ENCODE results near the gene RFC5. TPM values are rescaled to one million over a fixed set of nuclear protein-coding genes. Genes with fewer than 3 reads are reported as not detected.

RFC5 gene
- total and polyA plus RNA-seq, 2 of the 4 experiments (the other 2 are of a cell fraction) = 14.7 to 20.1 TPM

DNA sequence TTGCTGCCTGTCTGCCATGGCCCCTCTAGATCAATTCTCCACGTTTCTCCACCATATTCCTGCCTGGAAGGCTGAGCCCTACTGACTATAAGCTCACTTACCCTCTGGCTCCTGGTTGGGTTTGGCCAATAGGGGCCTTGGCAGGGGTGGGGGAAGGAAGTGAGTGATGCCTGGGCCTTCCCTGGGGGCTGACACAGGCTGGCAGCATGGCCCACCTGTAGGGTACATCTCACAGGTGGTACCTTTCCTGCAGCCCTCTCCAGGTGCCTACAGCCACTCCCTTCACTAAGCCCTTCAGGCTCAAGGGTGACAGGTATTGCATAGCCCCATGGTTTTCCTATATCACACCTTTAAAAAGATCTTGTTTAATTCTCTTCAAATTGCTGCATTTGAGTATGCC, 3.5 kb downstream of the RFC5 start:
- Histone ChIP-seq H3K18ac (ENCODE audit: low read depth, low read length) (no peak overlapping the region), H3K23ac (ENCODE audit: low read depth, low read length) (no peak overlapping the region), H2BK5ac (ENCODE audit: low read depth, low read length, poor library complexity, severe bottlenecking) (no peak overlapping the region), H2BK15ac (ENCODE audit: low read depth, low read length) (no peak overlapping the region), H2AK9ac (replicated peaks; ENCODE audit: low read depth, low read length, poor library complexity) (no peak overlapping the region), H3K9me3 (ENCODE audit: control insufficient read depth, insufficient read depth, low read length) (no peaks in the 10 kb centered on the region), H3K4ac (ENCODE audit: low read depth, low read length) (no peak overlapping the region), H3K36me3 (ENCODE audit: control insufficient read depth, insufficient read depth, low read length) (peaks cover 10% of the 10 kb centered on the region), H2BK120ac (ENCODE audit: low read depth, low read length) (no peak overlapping the region), H2BK20ac (ENCODE audit: low read depth, low read length) (no peak overlapping the region), H2AK5ac (ENCODE audit: low read depth, low read length) (no peak overlapping the region), H4K8ac (ENCODE audit: low read depth in 2 of 2, low read length in 2 of 2) (no peak overlapping the region), H3K4me2 (ENCODE audit: low read depth, low read length) (no peak overlapping the region), H3K9ac (ENCODE audit: low read depth, low read length) (no peak overlapping the region), H3K14ac (replicated peaks; ENCODE audit: low read depth, low read length) (no peak overlapping the region), H3K9me1 (ENCODE audit: insufficient read depth, low read length) (no peaks in the 10 kb centered on the region), H3K4me3 (ENCODE audit: insufficient read depth, low read depth, low read length) (no peak overlapping the region), H4K91ac (ENCODE audit: insufficient read depth, low read depth, low read length) (no peak overlapping the region), H3K79me1 (ENCODE audit: low read depth in 1 of 2, low read length in 2 of 2) (peaks cover 10% of the 10 kb centered on the region in 2 experiments), H3K4me1 (ENCODE audit: control insufficient read depth, insufficient read depth, low read length) (no peaks in the 10 kb centered on the region), H4K20me1 (ENCODE audit: insufficient read depth, low read length) (no peaks in the 10 kb centered on the region), H2AFZ (replicated peaks; ENCODE audit: low read length, poor library complexity) (no peak overlapping the region), H3K27ac (ENCODE audit: insufficient read depth, low read length) (no peak overlapping the region), H3K27me3 (ENCODE audit: control insufficient read depth, insufficient read depth, low read length) (no peaks in the 10 kb centered on the region), H3K56ac (ENCODE audit: extremely low read depth, insufficient read depth, low read length) (no peak overlapping the region), H4K5ac (ENCODE audit: low read depth, low read length) (no peak overlapping the region)
- ChIA-PET POLR2A (ENCODE audit: unreplicated experiment) (no interaction called here), CTCF (no interaction called here)
- DNase-seq (no peak), ATAC-seq (ENCODE audit: low read depth) (no peak)
- dilution Hi-C loops (cut with HindIII; ENCODE audit: low sequenced_read_pairs, unreplicated experiment) = no loop called here
- BruUV-seq (replicated peaks) = no TSS peak
- intact Hi-C loops (cut with micrococcal nuclease) = no loop called here
- no CpG with 5 or more reads among the region's 1 CpG for WGBS, 2 experiments (ENCODE audit: extremely low coverage in 2 of 2, insufficient read length in 1 of 2)
- in situ Hi-C loops (cut with MboI; ENCODE audit: low sequenced_read_pairs) = no loop called here
- no peak for TF ChIP-seq BHLHE40 (IDR thresholded peaks at IDR 0.05; ENCODE audit: low read depth, low read length)
- TF ChIP-seq ELK1 (IDR thresholded peaks at IDR 0.05; ENCODE audit: borderline replicate concordance, low read depth, low read length) = no peak
- TF ChIP-seq SMC3 (IDR thresholded peaks at IDR 0.05; ENCODE audit: low read depth, low read length) = no peak
- TF ChIP-seq POLR2A (IDR thresholded peaks at IDR 0.05; ENCODE audit: low read depth, low read length) = no peak
- TF ChIP-seq CHD1 (IDR thresholded peaks at IDR 0.05; ENCODE audit: low read depth, low read length) = no peak
- TF ChIP-seq RCOR1 (IDR thresholded peaks at IDR 0.05; ENCODE audit: insufficient replicate concordance, low read length) = no peak
- no peak for TF ChIP-seq CEBPB (IDR thresholded peaks at IDR 0.05; ENCODE audit: low read depth, low read length)
- TF ChIP-seq RFX5 (IDR thresholded peaks at IDR 0.05; ENCODE audit: low read depth, low read length) = no peak
- TF ChIP-seq USF2 (IDR thresholded peaks at IDR 0.05; ENCODE audit: low read depth, low read length) = no peak
- no peak for TF ChIP-seq MXI1 (IDR thresholded peaks at IDR 0.05; ENCODE audit: borderline replicate concordance, low read depth, low read length)
- TF ChIP-seq, protein P1, sequence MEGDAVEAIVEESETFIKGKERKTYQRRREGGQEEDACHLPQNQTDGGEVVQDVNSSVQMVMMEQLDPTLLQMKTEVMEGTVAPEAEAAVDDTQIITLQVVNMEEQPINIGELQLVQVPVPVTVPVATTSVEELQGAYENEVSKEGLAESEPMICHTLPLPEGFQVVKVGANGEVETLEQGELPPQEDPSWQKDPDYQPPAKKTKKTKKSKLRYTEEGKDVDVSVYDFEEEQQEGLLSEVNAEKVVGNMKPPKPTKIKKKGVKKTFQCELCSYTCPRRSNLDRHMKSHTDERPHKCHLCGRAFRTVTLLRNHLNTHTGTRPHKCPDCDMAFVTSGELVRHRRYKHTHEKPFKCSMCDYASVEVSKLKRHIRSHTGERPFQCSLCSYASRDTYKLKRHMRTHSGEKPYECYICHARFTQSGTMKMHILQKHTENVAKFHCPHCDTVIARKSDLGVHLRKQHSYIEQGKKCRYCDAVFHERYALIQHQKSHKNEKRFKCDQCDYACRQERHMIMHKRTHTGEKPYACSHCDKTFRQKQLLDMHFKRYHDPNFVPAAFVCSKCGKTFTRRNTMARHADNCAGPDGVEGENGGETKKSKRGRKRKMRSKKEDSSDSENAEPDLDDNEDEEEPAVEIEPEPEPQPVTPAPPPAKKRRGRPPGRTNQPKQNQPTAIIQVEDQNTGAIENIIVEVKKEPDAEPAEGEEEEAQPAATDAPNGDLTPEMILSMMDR (conservative IDR thresholded peaks at IDR 0.05; ENCODE audit: low read depth, low read length) = no peak
- no peak for TF ChIP-seq MAZ (IDR thresholded peaks at IDR 0.05; ENCODE audit: borderline replicate concordance, low read depth, low read length)
- TF ChIP-seq RAD21 (IDR thresholded peaks at IDR 0.05; ENCODE audit: low read length) = no peak
- TF ChIP-seq FOS (IDR thresholded peaks at IDR 0.05; ENCODE audit: low read depth, low read length) = no peak
